Measurements from ENCODE around the gene FRMD3.

DNA sequence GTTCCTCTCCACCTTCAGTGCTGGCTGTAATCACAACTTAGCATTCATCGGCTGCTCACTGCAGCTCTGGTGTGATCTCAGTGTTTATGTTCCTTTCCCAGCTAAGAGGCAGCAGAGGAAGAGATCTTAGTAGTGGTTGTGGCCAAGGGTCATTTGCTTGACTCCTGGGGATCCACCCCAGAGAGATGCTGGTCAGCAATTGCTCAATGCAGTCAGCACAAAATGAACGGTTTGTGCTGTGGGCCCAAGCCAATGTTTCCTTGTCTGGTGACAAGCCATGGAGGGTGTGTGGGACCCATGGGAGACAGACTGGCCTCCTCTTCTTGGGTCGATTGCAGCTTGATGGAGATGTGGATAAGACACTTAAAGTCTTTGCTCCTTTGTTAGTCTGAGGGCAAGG lies 16.1 kb upstream of the FRMD3 start:
- TF ChIP-seq GATA2 (IDR thresholded peaks at IDR 0.05; ENCODE audit: low read depth, low read length) (no peak), GATA3 (IDR thresholded peaks at IDR 0.05; ENCODE audit: low read depth, low read length) (no peak)
